ENCODE data around the gene LIM2. TPM values are rescaled to one million over a fixed set of nuclear protein-coding genes. Genes with fewer than 3 reads are reported as not detected.

LIM2 gene
- total RNA-seq, 1 donor = not detected

DNA sequence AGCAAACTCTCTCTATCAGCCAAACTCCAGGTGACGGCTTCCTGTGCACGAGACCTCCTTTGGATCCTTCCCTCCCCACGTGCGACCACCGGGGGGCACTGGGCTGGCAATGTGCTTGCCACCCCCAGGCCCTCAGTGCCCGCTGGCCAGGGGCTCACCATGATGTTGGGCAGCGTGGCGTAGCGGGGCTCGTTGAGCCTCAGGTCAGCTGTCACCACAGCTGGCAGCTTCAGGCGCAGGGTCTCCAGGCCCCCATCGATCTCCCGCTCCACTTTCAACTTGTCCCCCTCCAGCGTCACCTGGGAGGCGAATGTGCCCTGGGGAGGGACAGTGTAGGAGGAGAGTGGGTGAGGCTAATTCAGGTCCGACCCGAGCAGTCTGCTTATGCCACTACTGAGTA is 41.0 kb downstream of the LIM2 start:
- DNase-seq (ENCODE audit: low read depth) = no peak
- TF ChIP-seq, protein P1, sequence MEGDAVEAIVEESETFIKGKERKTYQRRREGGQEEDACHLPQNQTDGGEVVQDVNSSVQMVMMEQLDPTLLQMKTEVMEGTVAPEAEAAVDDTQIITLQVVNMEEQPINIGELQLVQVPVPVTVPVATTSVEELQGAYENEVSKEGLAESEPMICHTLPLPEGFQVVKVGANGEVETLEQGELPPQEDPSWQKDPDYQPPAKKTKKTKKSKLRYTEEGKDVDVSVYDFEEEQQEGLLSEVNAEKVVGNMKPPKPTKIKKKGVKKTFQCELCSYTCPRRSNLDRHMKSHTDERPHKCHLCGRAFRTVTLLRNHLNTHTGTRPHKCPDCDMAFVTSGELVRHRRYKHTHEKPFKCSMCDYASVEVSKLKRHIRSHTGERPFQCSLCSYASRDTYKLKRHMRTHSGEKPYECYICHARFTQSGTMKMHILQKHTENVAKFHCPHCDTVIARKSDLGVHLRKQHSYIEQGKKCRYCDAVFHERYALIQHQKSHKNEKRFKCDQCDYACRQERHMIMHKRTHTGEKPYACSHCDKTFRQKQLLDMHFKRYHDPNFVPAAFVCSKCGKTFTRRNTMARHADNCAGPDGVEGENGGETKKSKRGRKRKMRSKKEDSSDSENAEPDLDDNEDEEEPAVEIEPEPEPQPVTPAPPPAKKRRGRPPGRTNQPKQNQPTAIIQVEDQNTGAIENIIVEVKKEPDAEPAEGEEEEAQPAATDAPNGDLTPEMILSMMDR (IDR thresholded peaks at IDR 0.05; ENCODE audit: insufficient read depth, low read depth, low read length) = no peak
- no peak overlapping the region for H3K4me3 ChIP-seq (ENCODE audit: low read depth, low read length)

DNA sequence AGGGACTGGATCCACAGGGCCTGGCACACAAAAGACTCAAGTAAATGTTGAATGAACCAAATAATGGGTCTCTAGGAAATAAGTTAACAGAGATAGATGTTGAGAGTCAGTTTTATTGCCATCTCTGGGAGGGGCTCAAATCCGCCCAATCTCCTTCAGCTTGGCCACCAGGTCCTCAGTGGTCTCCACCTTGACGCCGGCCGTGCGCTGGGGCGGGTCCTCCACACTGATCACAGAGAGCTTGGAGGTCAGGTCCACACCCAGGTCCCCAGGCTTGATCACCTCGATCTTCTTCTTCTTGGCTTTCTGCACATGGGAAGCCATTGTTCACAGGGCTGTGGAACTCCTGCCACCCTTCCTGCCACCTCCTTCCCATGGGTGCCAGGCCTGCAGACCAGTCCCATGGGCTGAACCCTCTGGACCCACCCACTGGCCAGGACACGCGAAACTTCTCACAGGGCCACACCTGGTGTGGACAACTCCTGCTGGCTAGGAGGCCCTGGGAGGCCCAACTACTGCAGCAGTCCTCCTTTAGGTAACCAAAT is 42.6 kb downstream of the LIM2 start:
- DNase-seq (ENCODE audit: low read depth) = no peak
- H3K4me3 ChIP-seq (ENCODE audit: low read depth, low read length) = no peak overlapping the region
- TF ChIP-seq, protein P1 (IDR thresholded peaks at IDR 0.05; ENCODE audit: insufficient read depth, low read depth, low read length) = no peak

DNA sequence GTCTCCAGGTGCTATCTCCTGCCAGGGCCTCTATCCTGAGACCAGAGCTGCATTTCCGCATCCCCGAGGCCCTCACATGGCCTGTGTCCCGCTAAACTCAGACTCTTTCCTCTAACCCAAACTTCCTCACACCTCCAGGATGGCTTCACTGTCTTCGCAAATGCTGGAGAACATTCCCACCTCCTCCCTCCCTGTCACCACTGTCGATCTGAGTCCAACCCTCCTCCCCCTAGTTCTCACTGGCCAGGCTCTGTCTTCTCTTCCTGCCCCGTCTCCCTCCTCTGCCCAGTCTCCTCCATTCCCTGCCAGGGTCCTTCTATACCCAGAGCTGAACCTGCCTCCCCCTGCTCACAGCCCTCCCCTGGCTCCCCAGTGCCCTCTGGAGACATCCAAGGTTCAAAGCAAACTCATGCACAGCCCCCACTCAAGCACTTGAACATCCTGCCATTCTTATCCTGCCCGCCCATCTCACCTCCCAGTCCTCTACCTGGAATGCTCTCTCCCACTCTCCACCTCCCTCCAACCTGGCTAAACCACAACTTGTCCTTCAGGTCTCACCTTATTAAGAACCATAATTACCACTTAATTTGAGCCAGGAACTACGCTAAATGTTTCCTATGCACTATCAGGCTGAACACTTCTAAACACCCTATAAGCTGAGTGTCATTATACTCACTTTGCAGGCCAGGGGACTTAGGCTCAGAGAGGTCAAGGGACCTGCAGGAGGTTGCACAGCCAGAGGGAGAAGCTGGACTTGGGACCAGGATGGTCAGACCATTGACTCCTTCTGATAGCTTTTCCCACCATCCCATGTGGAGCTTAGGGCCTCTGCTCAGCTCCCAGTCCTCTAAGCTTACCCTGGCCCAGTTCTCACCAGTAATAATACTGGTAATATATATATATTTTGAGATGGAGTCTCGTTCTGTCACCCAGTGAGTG is 44.9 kb downstream of the LIM2 start:
- TF ChIP-seq, protein P1 (IDR thresholded peaks at IDR 0.05; ENCODE audit: insufficient read depth, low read depth, low read length) = no peak
- H3K4me3 ChIP-seq (ENCODE audit: low read depth, low read length) = no peak overlapping the region
- no peak for DNase-seq (ENCODE audit: low read depth)

DNA sequence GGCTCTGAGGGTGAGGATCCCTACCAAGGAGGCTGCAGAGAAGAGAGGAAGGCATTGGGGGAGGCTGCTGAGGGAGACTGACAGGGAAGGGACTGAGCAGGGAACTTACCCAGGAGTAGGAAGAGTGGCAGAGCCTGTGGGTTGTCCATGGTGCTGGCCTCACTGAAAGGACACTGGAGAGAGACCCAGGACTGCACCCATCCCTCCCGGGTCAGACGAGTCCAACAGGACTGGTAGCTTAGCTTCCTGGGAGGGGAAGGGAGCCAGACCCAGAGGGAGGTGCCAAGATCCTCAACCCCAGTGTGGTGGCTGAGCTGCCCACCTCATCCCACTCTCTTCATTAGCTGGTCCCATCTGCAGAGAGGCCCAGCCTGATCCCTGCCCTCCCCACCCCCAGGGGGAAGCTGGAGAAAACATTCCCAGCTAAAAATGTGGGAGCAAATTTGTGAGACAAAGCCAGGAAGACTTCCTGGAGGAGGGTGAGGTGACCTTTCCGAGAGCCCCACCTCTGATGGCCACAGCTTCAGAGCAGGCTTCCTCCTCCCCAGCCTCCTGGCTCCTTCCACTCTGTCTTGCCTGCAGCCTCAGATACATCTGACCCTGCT is 45.7 kb downstream of the LIM2 start, which contains the start of gene VSIG10L:
Gene VSIG10L, minus strand, starts transcription at position 164 of the 605 bp plus-strand sequence. Its CDS starts 15 bp downstream, at position 149.
- H3K4me3 ChIP-seq (ENCODE audit: low read depth, low read length) = no peak within 1 kb of the TSS
- no peak for DNase-seq (ENCODE audit: low read depth)
- TF ChIP-seq, protein P1 (IDR thresholded peaks at IDR 0.05; ENCODE audit: insufficient read depth, low read depth, low read length) = no peak

DNA sequence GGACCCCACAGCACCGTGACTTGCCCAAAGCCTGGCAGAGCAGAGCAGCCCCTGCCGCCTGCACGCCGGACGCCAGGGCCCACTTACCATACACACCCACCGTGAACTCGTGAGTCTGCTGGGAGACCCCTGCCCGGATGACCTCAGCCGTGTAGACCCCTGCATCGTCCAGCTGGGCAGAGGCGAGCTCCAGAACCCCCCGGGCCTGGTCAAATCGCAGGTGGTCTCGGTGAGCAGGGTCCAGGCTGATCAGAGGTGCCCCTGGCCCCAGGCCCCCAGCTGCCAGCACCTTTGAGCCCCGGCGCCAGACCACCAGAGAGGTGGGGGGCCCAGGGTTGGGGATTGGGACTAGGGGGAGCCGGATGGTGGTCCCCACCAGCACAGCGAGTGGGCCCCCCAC is 46.7 kb downstream of the LIM2 start:
- H3K4me3 ChIP-seq (ENCODE audit: low read depth, low read length) = no peak overlapping the region
- no peak for DNase-seq (ENCODE audit: low read depth)
- TF ChIP-seq, protein P1 (IDR thresholded peaks at IDR 0.05; ENCODE audit: insufficient read depth, low read depth, low read length) = no peak

DNA sequence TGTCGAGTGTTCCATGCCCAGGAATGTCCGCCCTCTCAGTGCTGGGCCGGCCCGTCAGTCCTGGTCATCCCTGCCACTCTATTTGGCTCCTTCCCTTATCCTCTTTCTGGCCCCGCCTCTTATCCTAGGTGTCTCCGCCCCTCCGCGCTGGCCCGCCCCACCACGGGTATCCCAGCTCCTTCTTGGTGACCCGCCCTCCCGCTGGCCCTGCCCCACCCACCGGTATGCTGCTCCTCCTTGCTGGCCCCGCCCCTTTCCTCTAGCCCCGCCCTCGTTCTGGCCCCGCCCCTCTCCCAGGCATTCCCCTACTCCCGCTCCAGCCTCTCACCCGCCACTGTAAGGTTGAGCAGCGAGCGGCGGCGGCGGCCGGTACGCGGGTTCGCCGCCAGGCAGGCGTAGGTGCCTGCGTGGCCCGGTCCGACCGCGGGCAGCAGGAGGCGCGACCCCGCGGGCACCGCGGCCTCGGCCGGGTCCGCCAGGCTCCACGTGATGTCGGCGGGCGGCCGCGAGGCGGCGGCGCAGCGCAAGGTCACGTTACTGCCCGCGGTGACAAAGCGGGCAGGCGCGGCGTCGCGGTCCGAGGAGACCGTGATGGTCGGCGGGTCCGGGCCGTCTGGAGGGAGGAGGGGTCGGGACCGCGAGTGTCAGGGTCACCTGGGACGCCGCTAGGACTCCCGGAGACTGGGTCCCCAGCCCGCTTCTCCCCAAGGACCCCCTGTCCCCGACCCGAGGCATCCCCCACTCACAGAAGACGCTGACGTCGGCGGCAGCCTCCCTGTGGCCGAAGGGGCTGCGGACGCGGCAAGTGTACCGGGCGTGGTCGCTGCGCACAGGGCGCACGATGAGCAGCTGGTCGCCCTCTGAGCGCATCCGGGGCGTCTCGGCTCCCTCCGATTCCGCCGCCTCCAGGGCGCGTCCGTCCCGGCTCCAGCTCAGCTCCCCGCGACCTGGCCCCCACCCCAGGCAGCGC is 47.8 kb downstream of the LIM2 start:
- H3K4me3 ChIP-seq (ENCODE audit: low read depth, low read length) = peak overlapping the region; percentile 76
- TF ChIP-seq, protein P1 (IDR thresholded peaks at IDR 0.05; ENCODE audit: insufficient read depth, low read depth, low read length) = no peak
- DNase-seq (ENCODE audit: low read depth) = peak; percentile 98

Data from fibroblast of villous mesenchyme (primary cell).